Renal cortex interstitium (tissue), 11 donors: Measurements from ENCODE around the gene RBBP8NL. TPM values are rescaled to one million over a fixed set of nuclear protein-coding genes. Genes with fewer than 3 reads are reported as not detected.

Source experiments
- DNase-seq, 11 donors: peaks; one replicate each; pipeline ENCODE4 v3.0.0-alpha.2; 2013; ENCODE audit warnings: low read depth in 9 of 11, low spot score in 4 of 11; ENCODE audit errors: extremely low read depth in 1 of 11
- polyA plus RNA-seq, 3 donors: library from polyadenylated mRNA; unstranded; fragments of 120-200 nt; gene quantifications; one replicate each; pipeline ENCODE4 v1.2.1, GENCODE V29; 2013; ENCODE audit not compliant: insufficient read length in 3 of 3

RBBP8NL gene
- polyA plus RNA-seq, 3 donors = 1.1 to 1.9 (median 1.5) TPM

DNA sequence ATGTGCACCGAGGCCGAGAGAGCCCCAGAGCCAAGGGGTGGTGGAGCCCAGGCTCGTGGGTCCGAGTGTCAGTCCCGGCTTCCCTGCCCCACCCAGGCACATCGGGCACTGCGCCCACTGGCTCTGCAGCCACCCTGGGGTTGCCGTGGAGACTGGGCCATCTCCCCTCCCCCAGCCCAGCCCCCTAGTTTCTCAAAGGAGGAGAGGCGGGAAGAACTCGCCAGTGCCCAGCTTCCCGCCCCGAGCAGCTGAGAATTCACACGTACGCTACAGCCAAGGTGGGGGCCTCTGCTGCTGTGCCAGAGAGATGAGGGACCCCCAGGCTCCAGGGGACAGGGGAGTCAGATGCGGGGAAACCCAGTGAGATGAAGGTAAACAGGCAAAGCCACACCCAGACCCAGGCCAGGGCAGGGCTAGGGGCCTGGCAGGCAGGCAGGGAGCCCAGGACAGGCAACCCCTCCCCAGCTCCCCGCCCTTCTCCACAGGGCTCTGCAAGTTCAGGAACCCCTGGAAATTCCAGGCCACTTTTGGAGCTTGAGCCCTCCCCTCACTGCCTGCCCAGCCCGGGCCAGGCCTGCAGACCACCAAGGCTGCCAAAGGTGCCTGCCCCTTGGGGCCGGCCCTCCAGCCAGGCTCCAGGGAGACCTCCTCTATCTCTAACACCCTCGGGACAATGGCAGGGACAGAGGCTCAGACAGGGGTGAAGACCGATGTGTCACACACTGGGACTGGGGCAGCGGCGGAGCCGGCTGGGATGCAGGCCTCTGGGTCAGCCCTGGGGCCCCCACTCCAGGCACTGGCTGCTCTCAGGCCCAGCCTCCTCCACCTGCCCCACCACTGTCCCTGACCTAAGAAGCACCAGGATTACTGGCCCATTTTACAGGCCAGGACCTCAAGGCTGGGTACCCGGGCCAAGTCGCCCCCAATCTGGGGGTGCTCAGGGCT is 66.2 kb downstream of the RBBP8NL start:
- no peak for DNase-seq

Other genes with a start within 250 kb of the RBBP8NL start
- gene MTG2, start 244.5 kb downstream of the RBBP8NL start, polyA plus RNA-seq = 10 to 100 TPM; 30.2 to 43.5 (median 34.2) TPM
- gene HRH3, start 207.3 kb downstream of the RBBP8NL start, polyA plus RNA-seq = under 1 TPM in 1 of 3 donors, not detected in 2; 0.06 TPM
- 10 to 100 TPM; 30.2 to 44.5 (median 30.8) TPM for gene OSBPL2, start 189.0 kb downstream of the RBBP8NL start, polyA plus RNA-seq
- 10 to 100 TPM; 36.5 to 62.0 (median 54.2) TPM for gene ADRM1, start 124.5 kb downstream of the RBBP8NL start, polyA plus RNA-seq
- 100 to 1,000 TPM; 101 to 184 (median 167) TPM for gene LAMA5, start 60.2 kb downstream of the RBBP8NL start, polyA plus RNA-seq
- gene RPS21, start 40.4 kb downstream of the RBBP8NL start, polyA plus RNA-seq = 1,000 to 10,000 TPM in 1 of 3 donors, 100 to 1,000 TPM in 2; 755 to 1,083 (median 940) TPM
- 10 to 100 TPM in 1 of 3 donors, 1 to 10 TPM in 2; 8.4 to 13.7 (median 9.4) TPM for gene CABLES2, start 20.3 kb downstream of the RBBP8NL start, polyA plus RNA-seq
- 10 to 100 TPM in 1 of 3 donors, 1 to 10 TPM in 2; 6.3 to 10.8 (median 8.0) TPM for gene GATA5, start 48.5 kb upstream of the RBBP8NL start, polyA plus RNA-seq
- gene SLCO4A1, start 215.0 kb upstream of the RBBP8NL start, polyA plus RNA-seq = 10 to 100 TPM in 1 of 3 donors, 1 to 10 TPM in 2; 3.3 to 20.5 (median 4.2) TPM